Fibroblast of lung (primary cell): ENCODE data around the gene TNFAIP8L3.

Source experiments
- EZH2 ChIP-seq: IDR thresholded peaks from 2 replicates; pipeline ENCODE4 v1.5.1; 2012; ENCODE audit warnings: low read length, control low read depth, mild to moderate bottlenecking; ENCODE audit errors: missing control alignments
- TF ChIP-seq, protein P1 (sequence below), 2 donors: IDR thresholded peaks in 1 of 2; conservative IDR thresholded peaks in 1 of 2; 1 replicate in 1 of 2; 2 replicates in 1 of 2; pipeline ENCODE4 v1.5.1; 2011 to 2012; ENCODE audit warnings: low read length in 2 of 2, control low read depth in 1 of 2, inconsistent platforms in 1 of 2, low read depth in 1 of 2, mild to moderate bottlenecking in 1 of 2

DNA sequence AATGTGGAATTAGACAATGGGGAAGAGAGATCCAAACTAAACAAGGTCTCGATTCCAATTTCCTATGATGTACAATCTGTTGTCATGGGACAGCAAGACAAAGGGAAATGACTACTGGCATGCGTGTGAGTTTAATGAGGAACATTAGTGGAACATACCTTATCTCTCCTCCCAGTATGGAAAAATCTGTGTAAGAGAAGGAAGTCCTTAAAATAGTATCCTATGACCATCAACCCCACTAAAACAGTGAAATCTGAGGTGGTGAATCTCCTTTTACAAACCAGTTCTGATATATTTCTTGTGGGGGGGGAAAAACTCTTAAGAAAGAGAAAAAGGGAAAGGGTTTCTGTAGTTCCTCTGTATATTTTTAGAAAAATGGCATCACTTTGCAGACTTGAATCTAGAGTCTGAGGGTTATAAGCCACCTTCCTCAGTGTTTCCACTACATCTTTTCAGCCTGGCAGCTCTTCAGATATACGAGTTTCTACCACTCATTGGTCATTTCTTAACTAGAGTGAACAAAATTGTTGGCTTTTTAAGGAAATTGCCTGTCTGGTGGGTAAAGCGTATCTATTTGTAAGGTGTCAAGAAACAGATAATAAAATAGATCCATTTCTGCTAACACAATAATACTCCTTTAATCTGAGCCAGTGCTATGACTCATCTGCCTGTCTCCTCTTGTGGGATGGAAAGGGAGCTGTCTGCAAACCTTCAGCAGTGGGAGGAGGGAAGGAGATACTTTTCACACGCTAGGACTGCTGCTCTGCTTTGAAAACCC, 3.0 kb upstream of the TNFAIP8L3 start:
- TF ChIP-seq, protein P1, sequence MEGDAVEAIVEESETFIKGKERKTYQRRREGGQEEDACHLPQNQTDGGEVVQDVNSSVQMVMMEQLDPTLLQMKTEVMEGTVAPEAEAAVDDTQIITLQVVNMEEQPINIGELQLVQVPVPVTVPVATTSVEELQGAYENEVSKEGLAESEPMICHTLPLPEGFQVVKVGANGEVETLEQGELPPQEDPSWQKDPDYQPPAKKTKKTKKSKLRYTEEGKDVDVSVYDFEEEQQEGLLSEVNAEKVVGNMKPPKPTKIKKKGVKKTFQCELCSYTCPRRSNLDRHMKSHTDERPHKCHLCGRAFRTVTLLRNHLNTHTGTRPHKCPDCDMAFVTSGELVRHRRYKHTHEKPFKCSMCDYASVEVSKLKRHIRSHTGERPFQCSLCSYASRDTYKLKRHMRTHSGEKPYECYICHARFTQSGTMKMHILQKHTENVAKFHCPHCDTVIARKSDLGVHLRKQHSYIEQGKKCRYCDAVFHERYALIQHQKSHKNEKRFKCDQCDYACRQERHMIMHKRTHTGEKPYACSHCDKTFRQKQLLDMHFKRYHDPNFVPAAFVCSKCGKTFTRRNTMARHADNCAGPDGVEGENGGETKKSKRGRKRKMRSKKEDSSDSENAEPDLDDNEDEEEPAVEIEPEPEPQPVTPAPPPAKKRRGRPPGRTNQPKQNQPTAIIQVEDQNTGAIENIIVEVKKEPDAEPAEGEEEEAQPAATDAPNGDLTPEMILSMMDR (conservative IDR thresholded peaks at IDR 0.05 in 1 of 2, IDR thresholded peaks at IDR 0.05 in 1 of 2; ENCODE audit: low read depth in 1 of 2, low read length in 2 of 2): no peak
- TF ChIP-seq EZH2: no peak
